Fibroblast of villous mesenchyme (primary cell): ENCODE measurements around the gene RNF183. TPM values are rescaled to one million over a fixed set of nuclear protein-coding genes. Genes with fewer than 3 reads are reported as not detected.

Source experiments
- DNase-seq: peaks from one replicate; pipeline ENCODE4 v3.0.0-alpha.2; 2010; ENCODE audit warnings: low read depth
- H3K4me3 ChIP-seq: 2 replicates; pipeline ENCODE4 v1.5.1; 2011; ENCODE audit warnings: low read depth, mild to moderate bottlenecking, low read length
- CTCF ChIP-seq: IDR thresholded peaks from 2 replicates; pipeline ENCODE4 v1.5.1; 2012; ENCODE audit warnings: low read depth, mild to moderate bottlenecking, low read length; ENCODE audit not compliant: insufficient read depth
- total RNA-seq: library from RNA; depleted of rRNA; stranded (reverse); fragments of >200 nt; gene quantifications from 2 replicates; pipeline ENCODE4 v1.2.3, GENCODE V29; 2012

Gene RNF183
- total RNA-seq, 1 donor = not detected

GRCh38 chr9:113310538-113310937 is 7.4 kb upstream of the RNF183 start:
- H3K4me3 ChIP-seq = no peak overlapping the region
- no peak for TF ChIP-seq CTCF
- DNase-seq = peak; percentile 10

GRCh38 chr9:113309204-113309813 is 6.1 kb upstream of the RNF183 start:
- peak; percentile 76 for TF ChIP-seq CTCF
- peak; percentile 63 for DNase-seq
- H3K4me3 ChIP-seq = no peak overlapping the region

- no peak overlapping the region for H3K4me3 ChIP-seq
- no peak for DNase-seq
- TF ChIP-seq CTCF = no peak
Measured at GRCh38 chr9:113307396-113307975, 4.3 kb upstream of the RNF183 start.

GRCh38 chr9:113306566-113306965 is 3.4 kb upstream of the RNF183 start:
- H3K4me3 ChIP-seq = no peak overlapping the region
- TF ChIP-seq CTCF = no peak
- DNase-seq = no peak

GRCh38 chr9:113301548-113301947 is 1.6 kb downstream of the RNF183 start:
- H3K4me3 ChIP-seq = no peak overlapping the region
- TF ChIP-seq CTCF = no peak
- no peak for DNase-seq

GRCh38 chr9:113299800-113300292 is 3.3 kb downstream of the RNF183 start:
- peak; percentile 42 for DNase-seq
- TF ChIP-seq CTCF = no peak
- H3K4me3 ChIP-seq = no peak overlapping the region
